ENCODE results near the gene ULK1. TPM values are rescaled to one million over a fixed set of nuclear protein-coding genes. Genes with fewer than 3 reads are reported as not detected.

ULK1 gene
- polyA plus RNA-seq, 1 donor (not counting 4 experiments of a cell fraction or from before 2014, with no cell fraction given), result 2.3 TPM

GRCh38 chr12:131854861-131855476 is 39.5 kb upstream of the ULK1 start:
- Histone ChIP-seq H3K9me1 (ENCODE audit: control insufficient read depth, extremely low read depth, insufficient read depth, low read length) (no peaks in the 10 kb centered on the region), H3K27me3 (ENCODE audit: control insufficient read depth, extremely low read depth, insufficient read depth, low read length) (peaks cover 7% of the 10 kb centered on the region), H3K27ac (ENCODE audit: control insufficient read depth, insufficient read depth, low read length) (no peak overlapping the region), H4K20me1 (ENCODE audit: control insufficient read depth, extremely low read depth, insufficient read depth, low read length) (no peaks in the 10 kb centered on the region), H3K4me1 (ENCODE audit: control insufficient read depth, extremely low read depth, insufficient read depth, low read length) (no peaks in the 10 kb centered on the region), H3K9ac (ENCODE audit: control insufficient read depth, extremely low read depth, insufficient read depth, low read length) (no peak overlapping the region), H2AFZ (ENCODE audit: control insufficient read depth, low read length) (no peak overlapping the region), H3K4me3 (ENCODE audit: control insufficient read depth in 2 of 3, extremely low read depth in 1 of 3, insufficient read depth in 2 of 3, low read depth in 1 of 3, low read length in 3 of 3) (no peak overlapping the region), H3K36me3 (ENCODE audit: control insufficient read depth in 2 of 2, extremely low read depth in 1 of 2, insufficient read depth in 2 of 2, low read length in 2 of 2) (no peaks in the 10 kb centered on the region), H3K79me2 (ENCODE audit: control insufficient read depth, insufficient read depth, low read length) (no peaks in the 10 kb centered on the region), H3K9me3 (ENCODE audit: control insufficient read depth, low read depth, low read length) (no peaks in the 10 kb centered on the region), H3K4me2 (ENCODE audit: control insufficient read depth, extremely low read depth, insufficient read depth, low read depth, low read length) (no peak overlapping the region)
- FAIRE-seq (no peak), DNase-seq (ENCODE audit: low read depth, low spot score) (no peak)
- TF ChIP-seq CTCF (optimal IDR thresholded peaks at IDR 0.05 in 1 of 3, IDR thresholded peaks at IDR 0.05 in 1 of 3, conservative IDR thresholded peaks at IDR 0.05 in 1 of 3; ENCODE audit: extremely low read depth in 1 of 3, insufficient read depth in 2 of 3, low read length in 3 of 3) (no peak), EZH2 (IDR thresholded peaks at IDR 0.05; ENCODE audit: low read length) (no peak)
- dilution Hi-C loops (cut with MboI; ENCODE audit: extremely low pct_ligation_motif_present, low sequenced_read_pairs), result no loop called here

- no peaks in the 10 kb centered on the region for H3K9me1 ChIP-seq (ENCODE audit: control insufficient read depth, extremely low read depth, insufficient read depth, low read length)
- DNase-seq (ENCODE audit: low read depth, low spot score) (no peak), FAIRE-seq (no peak)
- H3K27ac ChIP-seq (ENCODE audit: control insufficient read depth, insufficient read depth, low read length), result no peak overlapping the region
- H3K4me1 ChIP-seq (ENCODE audit: control insufficient read depth, extremely low read depth, insufficient read depth, low read length), result peaks cover 3% of the 10 kb centered on the region
- no peak overlapping the region for H3K4me2 ChIP-seq (ENCODE audit: control insufficient read depth, extremely low read depth, insufficient read depth, low read depth, low read length)
- TF ChIP-seq EZH2 (IDR thresholded peaks at IDR 0.05; ENCODE audit: low read length) (no peak), CTCF (optimal IDR thresholded peaks at IDR 0.05 in 1 of 3, IDR thresholded peaks at IDR 0.05 in 1 of 3, conservative IDR thresholded peaks at IDR 0.05 in 1 of 3; ENCODE audit: extremely low read depth in 1 of 3, insufficient read depth in 2 of 3, low read length in 3 of 3) (no peak)
- H3K27me3 ChIP-seq (ENCODE audit: control insufficient read depth, extremely low read depth, insufficient read depth, low read length), result peaks cover 7% of the 10 kb centered on the region
- dilution Hi-C loops (cut with MboI; ENCODE audit: extremely low pct_ligation_motif_present, low sequenced_read_pairs), result no loop called here
- H3K36me3 ChIP-seq (ENCODE audit: control insufficient read depth in 2 of 2, extremely low read depth in 1 of 2, insufficient read depth in 2 of 2, low read length in 2 of 2), result no peaks in the 10 kb centered on the region
- H3K9ac ChIP-seq (ENCODE audit: control insufficient read depth, extremely low read depth, insufficient read depth, low read length), result no peak overlapping the region
- H2AFZ ChIP-seq (ENCODE audit: control insufficient read depth, low read length), result no peak overlapping the region
- H4K20me1 ChIP-seq (ENCODE audit: control insufficient read depth, extremely low read depth, insufficient read depth, low read length), result no peaks in the 10 kb centered on the region
- no peak overlapping the region for H3K4me3 ChIP-seq (ENCODE audit: control insufficient read depth in 2 of 3, extremely low read depth in 1 of 3, insufficient read depth in 2 of 3, low read depth in 1 of 3, low read length in 3 of 3)
- H3K9me3 ChIP-seq (ENCODE audit: control insufficient read depth, low read depth, low read length), result no peaks in the 10 kb centered on the region
- no peaks in the 10 kb centered on the region for H3K79me2 ChIP-seq (ENCODE audit: control insufficient read depth, insufficient read depth, low read length)
Observed at GRCh38 chr12:131855521-131856142, 38.8 kb upstream of the ULK1 start.
